ENCODE data around the gene MRTFA. TPM values are rescaled to one million over a fixed set of nuclear protein-coding genes. Genes with fewer than 3 reads are reported as not detected.

Gene MRTFA
- total RNA-seq, 1 experiment from 2014 or later, result 44.7 TPM

DNA sequence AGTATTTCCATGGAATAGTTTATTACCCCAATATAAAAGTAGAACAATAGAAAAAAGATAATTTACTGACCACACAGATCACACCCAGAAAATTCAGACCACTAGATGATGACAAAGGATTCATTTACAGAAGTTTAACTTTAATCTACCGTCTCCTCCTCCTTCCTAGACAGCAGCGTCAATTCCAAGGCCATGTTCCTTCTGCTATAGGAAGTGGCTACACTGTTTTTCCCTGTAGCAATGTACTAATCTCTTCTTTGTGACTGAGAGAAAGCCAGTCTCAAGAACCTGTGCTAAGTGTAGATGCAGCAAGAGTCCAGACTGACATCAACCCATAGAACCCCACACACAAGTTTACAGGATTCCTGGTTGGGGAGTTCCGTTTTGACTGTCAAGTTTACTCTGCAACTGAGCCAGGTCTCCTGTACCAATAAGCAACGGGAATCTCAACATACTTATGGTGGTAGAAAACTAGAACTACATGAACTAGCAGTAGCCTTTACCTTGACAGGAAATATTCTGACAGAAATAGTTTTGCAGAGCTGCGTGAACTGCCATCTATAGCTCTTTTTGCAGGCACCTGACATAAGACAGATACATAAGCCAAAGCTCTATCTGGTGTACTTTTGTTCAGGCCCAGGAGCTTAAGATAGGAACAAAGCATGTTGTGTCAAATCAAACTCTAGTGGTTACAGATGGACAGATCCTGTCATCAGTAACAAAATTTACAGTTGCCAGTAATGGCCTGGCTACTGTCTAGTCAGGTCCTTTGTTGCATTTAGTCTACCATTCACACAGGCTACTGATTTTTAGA, 42.9 kb downstream of the MRTFA start:
- ChIA-PET POLR2A (ENCODE audit: unreplicated experiment) (interaction anchor here (0.6 kb wide), 1 partner anchor 37 kb away, joined by 3 read pairs; no protein-coding TSS in a partner anchor), CTCF (interaction anchor here (0.6 kb wide), 2 partner anchors 145 to 1059 kb away, joined by 3 to 5 read pairs; no protein-coding TSS in a partner anchor)
- Histone ChIP-seq H3K4me1 (replicated peaks; ENCODE audit: insufficient read depth) (peaks cover 56% of the 10 kb centered on the region), H3K27ac (no peak overlapping the region), H4K20me1 (ENCODE audit: insufficient read depth) (peaks cover 10% of the 10 kb centered on the region; the same call in 1 of the 2 replicates), H3K4me3 (no peak overlapping the region), H2AFZ (no peak overlapping the region), H3K9me3 (ENCODE audit: insufficient read depth, low read depth) (no peaks in the 10 kb centered on the region), H3K79me2 (ENCODE audit: low read depth) (peaks cover 86% of the 10 kb centered on the region), H3K36me3 (ENCODE audit: low read depth) (no peaks in the 10 kb centered on the region), H3K9me2 (ENCODE audit: insufficient read depth) (no peaks in the 10 kb centered on the region), H3K27me3 (ENCODE audit: insufficient read depth, low read depth) (no peaks in the 10 kb centered on the region), H3K4me2 (no peak overlapping the region), H3F3A (ENCODE audit: insufficient read depth, low read depth) (peaks cover 40% of the 10 kb centered on the region)
- TF ChIP-seq, protein P1, sequence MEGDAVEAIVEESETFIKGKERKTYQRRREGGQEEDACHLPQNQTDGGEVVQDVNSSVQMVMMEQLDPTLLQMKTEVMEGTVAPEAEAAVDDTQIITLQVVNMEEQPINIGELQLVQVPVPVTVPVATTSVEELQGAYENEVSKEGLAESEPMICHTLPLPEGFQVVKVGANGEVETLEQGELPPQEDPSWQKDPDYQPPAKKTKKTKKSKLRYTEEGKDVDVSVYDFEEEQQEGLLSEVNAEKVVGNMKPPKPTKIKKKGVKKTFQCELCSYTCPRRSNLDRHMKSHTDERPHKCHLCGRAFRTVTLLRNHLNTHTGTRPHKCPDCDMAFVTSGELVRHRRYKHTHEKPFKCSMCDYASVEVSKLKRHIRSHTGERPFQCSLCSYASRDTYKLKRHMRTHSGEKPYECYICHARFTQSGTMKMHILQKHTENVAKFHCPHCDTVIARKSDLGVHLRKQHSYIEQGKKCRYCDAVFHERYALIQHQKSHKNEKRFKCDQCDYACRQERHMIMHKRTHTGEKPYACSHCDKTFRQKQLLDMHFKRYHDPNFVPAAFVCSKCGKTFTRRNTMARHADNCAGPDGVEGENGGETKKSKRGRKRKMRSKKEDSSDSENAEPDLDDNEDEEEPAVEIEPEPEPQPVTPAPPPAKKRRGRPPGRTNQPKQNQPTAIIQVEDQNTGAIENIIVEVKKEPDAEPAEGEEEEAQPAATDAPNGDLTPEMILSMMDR (conservative IDR thresholded peaks at IDR 0.05), result no peak
- TF ChIP-seq EZH2 (IDR thresholded peaks at IDR 0.05; ENCODE audit: low read depth), result no peak
- intact Hi-C loops (cut with micrococcal nuclease; ENCODE audit: unreplicated experiment), result no loop called here
- no TSS peak for BruUV-seq (replicated peaks)
- no peak for DNase-seq

DNA sequence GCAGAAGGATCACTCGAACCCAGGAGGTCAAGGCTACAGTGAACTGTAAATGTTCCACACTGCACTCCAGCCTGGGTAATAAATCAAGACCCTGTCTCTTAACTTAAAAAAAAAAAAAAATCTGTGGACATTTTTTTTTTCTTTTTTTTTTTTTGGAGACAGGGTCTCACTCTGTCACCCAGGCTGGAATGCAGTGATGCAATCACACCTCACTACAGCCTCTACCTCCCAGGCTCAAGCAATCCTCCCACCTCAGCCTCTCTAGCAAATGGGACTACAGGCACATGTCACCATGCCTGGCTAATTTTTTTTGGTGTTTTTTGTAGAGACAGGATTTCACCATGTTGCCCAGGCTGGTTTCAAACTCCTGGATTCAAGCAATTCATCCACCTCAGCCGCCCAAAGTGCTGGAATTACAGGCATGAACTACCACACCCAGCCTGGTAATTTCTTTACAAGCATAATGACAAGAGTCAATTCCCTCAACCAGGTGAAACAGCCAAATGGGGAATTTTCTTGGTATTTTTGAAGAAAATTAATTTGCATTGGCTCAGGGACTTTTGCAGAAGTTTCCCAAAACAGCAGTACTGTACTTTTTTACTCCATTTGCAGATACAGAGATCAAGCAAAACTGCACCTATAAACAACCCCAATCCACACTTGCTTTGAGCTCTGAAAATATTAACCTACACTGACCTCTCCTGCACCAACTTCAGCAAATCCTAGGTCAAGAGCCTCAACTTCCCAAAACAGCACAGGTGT, 44.0 kb downstream of the MRTFA start:
- no peak overlapping the region for H3K4me2 ChIP-seq
- no peaks in the 10 kb centered on the region for H3K27me3 ChIP-seq (ENCODE audit: insufficient read depth, low read depth)
- H3K79me2 ChIP-seq (ENCODE audit: low read depth), result peaks cover 86% of the 10 kb centered on the region
- H3K9me2 ChIP-seq (ENCODE audit: insufficient read depth), result no peaks in the 10 kb centered on the region
- DNase-seq, result no peak
- BruUV-seq (replicated peaks), result no TSS peak
- peaks cover 36% of the 10 kb centered on the region for H3F3A ChIP-seq (ENCODE audit: insufficient read depth, low read depth)
- no peak overlapping the region for H2AFZ ChIP-seq
- H3K9me3 ChIP-seq (ENCODE audit: insufficient read depth, low read depth), result no peaks in the 10 kb centered on the region
- H4K20me1 ChIP-seq (ENCODE audit: insufficient read depth), result peaks cover 6% of the 10 kb centered on the region; the same call in 1 of the 2 replicates
- peaks cover 54% of the 10 kb centered on the region for H3K4me1 ChIP-seq (replicated peaks; ENCODE audit: insufficient read depth)
- no peaks in the 10 kb centered on the region for H3K36me3 ChIP-seq (ENCODE audit: low read depth)
- no peak for TF ChIP-seq EZH2 (IDR thresholded peaks at IDR 0.05; ENCODE audit: low read depth)
- TF ChIP-seq, protein P1 (conservative IDR thresholded peaks at IDR 0.05), result no peak
- H3K27ac ChIP-seq, result no peak overlapping the region
- intact Hi-C loops (cut with micrococcal nuclease; ENCODE audit: unreplicated experiment), result no loop called here
- ChIA-PET CTCF (no interaction called here), POLR2A (ENCODE audit: unreplicated experiment) (no interaction called here)
- no peak overlapping the region for H3K4me3 ChIP-seq

DNA sequence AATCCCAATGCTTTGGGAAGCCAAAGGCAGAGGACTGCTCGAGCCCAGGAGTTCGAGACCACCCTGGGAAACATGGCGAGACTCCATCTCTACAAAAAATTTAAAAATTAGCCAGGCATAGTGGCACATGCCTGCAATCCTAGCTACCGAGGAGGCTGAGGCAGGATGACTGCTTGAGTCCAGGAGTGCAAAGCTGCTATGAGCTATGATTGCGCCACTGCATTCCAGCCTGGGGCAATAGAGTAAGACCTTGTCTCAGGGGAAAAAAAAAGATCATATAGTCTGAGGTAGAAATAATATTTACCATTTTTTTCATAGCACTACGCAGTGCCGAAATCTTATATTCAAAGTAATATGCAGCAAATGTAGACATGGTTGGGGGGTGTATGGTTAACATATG, 47.8 kb downstream of the MRTFA start:
- peaks cover 71% of the 10 kb centered on the region for H3K79me2 ChIP-seq (ENCODE audit: low read depth)
- H3K27ac ChIP-seq, result peak overlapping the region; percentile 35
- H2AFZ ChIP-seq, result no peak overlapping the region
- peaks cover 25% of the 10 kb centered on the region for H3F3A ChIP-seq (ENCODE audit: insufficient read depth, low read depth)
- TF ChIP-seq, protein P1 (conservative IDR thresholded peaks at IDR 0.05), result no peak
- BruUV-seq (replicated peaks), result no TSS peak
- H3K4me1 ChIP-seq (replicated peaks; ENCODE audit: insufficient read depth), result peaks cover 28% of the 10 kb centered on the region
- no peaks in the 10 kb centered on the region for H3K9me3 ChIP-seq (ENCODE audit: insufficient read depth, low read depth)
- POLR2A ChIA-PET (ENCODE audit: unreplicated experiment), result interaction anchor here (0.6 to 0.8 kb wide), 5 partner anchors 23 to 77 kb away, joined by 3 to 9 read pairs (median 3); no protein-coding TSS in a partner anchor
- no peak overlapping the region for H3K4me3 ChIP-seq
- H3K9me2 ChIP-seq (ENCODE audit: insufficient read depth), result no peaks in the 10 kb centered on the region
- H3K36me3 ChIP-seq (ENCODE audit: low read depth), result peaks cover 12% of the 10 kb centered on the region; the same call in 1 of the 2 replicates
- DNase-seq, result peak; percentile 62 to 69
- peaks cover 4% of the 10 kb centered on the region; the same call in 1 of the 2 replicates for H4K20me1 ChIP-seq (ENCODE audit: insufficient read depth)
- intact Hi-C loops (cut with micrococcal nuclease; ENCODE audit: unreplicated experiment), result loop anchor here (5.0 kb wide), 1 partner anchor 39 kb away; no protein-coding TSS in a partner anchor
- CTCF ChIA-PET, result no interaction called here
- H3K4me2 ChIP-seq, result peak overlapping the region; percentile 26; the same call in 1 of the 2 replicates
- no peaks in the 10 kb centered on the region for H3K27me3 ChIP-seq (ENCODE audit: insufficient read depth, low read depth)

All from PC-9 (cell line).